GM19099 (cell line): Measurements from ENCODE around the gene ST6GALNAC5.

Experiments
- POLR2A ChIP-seq: IDR thresholded peaks from 3 replicates; pipeline ENCODE4 v1.6.1; 2011; ENCODE audit warnings: low read depth; ENCODE audit not compliant: insufficient read length; ENCODE audit errors: extremely low read depth

ST6GALNAC5 gene

DNA sequence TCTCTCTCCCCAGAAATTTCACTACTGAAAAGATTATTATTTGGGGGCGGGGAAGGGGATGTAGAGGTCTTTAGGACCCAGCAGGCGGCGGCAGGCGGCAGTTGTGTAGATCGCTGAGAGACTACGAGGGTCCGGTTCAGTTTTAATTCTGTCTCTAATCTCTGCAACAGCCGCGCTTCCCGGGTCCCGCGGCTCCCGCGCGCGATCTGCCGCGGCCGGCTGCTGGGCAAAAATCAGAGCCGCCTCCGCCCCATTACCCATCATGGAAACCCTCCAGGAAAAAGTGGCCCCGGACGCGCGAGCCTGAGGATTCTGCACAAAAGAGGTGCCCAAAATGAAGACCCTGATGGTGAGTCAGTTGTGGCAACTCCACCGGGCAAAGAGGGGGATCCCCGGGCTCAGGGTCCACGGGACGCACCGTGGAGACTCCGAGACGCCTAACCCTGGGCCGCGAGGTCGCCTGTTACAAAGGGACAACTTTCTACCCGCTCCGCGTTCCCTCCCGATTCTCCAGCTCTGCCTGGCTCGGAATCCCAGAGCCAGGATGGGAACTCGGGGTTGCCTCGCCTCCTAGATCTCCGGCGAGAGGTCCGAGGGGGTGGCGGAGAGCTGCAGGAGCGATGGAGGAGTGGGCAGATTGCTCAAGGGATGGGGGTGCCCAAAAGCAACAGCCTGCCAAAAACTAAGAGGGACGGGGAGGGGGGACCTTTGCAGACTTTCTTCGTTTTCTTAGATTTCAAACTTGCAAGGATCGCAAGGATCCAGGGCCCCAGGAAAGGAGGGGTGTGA lies at the start of gene ST6GALNAC5:
Gene ST6GALNAC5, plus strand, starts transcription at position 139 of the 789 bp plus-strand sequence.
- no peak for TF ChIP-seq POLR2A

DNA sequence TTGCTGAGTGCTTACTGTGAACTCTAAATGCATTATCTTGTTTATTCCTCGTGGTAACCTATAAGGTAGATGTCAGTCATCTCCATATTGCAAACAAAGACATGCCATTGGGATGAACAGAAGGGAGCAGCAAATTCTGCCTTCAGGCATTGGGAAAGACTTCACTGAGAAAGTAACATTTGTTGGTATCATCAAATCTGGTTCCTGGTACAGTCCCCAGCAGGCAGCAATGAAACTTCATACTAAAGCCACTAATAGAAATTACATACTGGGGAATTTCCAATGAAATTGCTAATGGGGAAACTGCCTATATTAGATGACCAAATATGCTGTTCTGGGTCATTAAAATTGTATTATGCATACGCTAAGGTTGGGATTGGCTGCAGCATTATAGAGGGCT lies 47.3 kb upstream of the ST6GALNAC5 start:
- no peak for TF ChIP-seq POLR2A

DNA sequence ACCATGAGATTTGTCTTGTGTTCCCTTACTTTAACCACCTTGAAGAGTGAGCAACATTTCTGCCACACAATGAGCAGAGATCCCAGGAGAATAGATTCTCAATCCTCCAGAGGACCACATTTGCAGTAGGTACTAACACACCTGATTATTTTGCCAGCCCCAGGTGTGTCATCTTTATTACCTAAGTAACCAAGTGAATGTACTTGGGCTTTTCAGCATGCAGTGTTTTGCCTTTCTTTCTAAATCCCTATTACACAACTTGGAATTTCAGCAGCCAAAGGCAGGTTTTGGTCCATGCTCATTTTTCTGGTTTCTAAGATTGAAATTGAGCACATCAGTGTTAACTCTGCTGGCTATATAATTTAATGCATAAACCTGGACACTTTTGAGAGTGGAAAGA lies 43.2 kb upstream of the ST6GALNAC5 start:
- TF ChIP-seq POLR2A, result no peak

DNA sequence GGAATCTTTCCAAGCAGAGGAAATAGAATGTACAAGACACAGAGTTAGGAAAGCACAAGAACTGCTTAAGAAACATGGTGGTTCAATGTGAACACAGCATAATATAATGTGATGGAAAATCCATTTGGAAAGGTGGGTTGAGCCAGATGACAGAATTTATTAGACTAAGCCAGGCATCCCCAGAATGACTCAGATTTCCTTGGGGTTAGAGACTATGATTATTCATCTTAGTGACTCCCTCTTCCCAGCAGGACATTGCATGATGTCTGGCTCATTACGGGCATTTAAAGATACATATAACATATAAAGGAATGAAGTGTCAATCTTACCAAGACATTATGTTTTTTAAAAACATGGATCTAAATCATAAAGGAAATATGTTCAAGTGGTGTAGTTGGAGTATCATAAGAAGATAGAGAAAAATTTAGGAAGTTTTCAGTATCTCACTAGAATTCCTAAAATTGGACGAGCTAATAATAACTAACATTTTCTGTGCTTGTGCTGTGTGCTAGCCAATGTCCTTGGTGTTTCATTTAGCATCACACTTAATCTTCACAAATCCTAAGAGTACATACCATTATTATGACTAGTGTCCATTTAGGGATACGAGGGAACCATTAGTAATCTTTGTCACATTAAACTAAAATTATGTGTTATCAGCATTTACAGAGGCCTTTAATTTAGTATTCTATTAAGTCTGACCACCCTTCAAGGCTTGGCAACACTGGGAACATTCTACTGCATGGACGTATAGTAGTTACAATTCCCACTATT lies 41.0 kb upstream of the ST6GALNAC5 start:
- no peak for TF ChIP-seq POLR2A

DNA sequence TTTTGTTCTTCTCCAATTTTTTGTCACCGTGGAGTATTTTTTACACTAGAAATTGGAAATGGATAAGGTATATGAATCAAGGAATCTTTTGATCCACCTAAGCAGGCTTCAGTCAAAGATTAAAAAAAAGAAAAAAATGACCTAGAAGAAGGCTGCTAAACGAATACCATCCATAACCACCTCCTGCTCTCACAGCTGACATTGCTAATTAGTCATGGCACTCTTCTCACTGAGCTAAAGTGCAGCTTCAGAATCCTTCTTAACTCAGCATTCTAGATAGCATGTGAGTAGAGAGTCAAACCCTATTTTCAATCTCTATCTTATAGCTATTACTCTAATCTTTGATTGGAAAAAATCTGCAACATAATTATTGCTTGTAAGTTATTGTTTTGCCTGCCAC lies 40.2 kb upstream of the ST6GALNAC5 start:
- no peak for TF ChIP-seq POLR2A

DNA sequence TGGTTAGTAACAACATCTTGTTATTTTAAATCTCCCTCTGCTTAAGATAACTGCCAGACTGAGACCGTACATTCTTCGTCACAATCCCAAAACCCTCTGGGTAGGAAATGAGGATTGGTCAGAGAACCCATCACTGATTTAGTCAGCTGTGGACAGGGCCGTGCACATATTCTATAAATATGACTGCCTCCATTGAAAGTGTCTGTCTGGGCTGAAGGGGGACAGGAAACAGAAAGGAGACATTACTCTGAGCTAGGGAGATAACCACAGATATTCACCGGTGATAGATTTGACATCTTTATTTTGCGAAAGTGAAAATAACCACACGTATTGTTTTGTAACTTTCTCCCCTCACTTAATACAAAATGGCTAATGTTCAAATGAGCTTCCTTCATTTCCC lies 36.9 kb upstream of the ST6GALNAC5 start:
- no peak for TF ChIP-seq POLR2A

DNA sequence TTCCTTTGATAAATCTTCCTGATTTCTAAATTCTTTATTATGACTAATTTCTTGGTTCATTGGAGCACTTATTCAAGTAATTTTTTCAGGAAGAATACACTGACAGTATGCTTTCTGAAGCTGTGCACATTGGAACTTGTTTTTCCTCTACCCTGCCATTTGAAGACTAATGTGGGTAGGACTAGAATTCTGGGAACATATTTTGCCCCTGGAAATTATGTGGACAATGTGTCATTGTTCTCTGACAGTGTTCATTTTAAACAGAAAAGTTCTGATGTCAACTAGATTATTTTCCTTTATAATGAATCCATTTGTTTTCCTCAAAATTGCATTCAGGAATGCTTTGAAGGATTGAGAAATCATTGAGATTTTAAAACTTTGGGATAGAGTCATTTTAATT lies 34.8 kb upstream of the ST6GALNAC5 start:
- TF ChIP-seq POLR2A, result no peak

DNA sequence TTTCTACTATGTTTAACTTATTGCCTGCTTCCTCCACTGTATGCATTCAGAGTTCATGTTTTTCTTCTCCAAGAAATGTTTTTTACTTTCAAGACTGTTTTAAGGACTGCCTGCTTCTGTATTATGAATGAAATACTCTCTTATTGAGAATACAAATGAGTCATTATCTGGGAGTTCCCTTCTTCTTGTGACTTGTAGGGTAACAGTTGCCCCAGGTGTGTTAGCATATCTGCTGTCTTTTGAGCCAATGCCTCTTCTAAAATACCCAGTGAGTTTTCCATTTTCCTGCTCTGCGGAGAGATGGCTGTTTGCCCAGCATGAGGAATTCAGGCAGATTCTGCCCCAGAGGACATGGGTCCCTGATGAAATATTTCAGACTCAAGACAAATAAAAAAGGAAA lies 34.1 kb upstream of the ST6GALNAC5 start:
- no peak for TF ChIP-seq POLR2A

DNA sequence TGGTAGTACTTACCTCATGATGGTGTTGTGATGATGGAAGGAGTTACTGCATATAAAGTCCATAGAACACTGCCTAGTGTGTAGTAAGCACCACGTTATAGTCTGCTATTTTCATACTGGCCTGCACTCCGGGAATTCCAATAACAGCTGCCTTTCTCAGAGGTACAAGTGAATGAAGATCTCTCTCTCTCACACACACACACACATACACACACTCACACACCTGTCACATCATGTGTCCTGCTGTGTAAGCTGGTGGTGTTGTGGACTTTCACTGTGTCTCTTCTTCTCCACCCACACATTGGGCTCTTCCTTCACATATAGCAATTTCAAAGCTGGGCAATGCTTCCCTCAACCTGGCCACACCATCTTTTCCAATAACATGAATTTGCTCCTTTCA lies 33.4 kb upstream of the ST6GALNAC5 start:
- TF ChIP-seq POLR2A, result no peak

DNA sequence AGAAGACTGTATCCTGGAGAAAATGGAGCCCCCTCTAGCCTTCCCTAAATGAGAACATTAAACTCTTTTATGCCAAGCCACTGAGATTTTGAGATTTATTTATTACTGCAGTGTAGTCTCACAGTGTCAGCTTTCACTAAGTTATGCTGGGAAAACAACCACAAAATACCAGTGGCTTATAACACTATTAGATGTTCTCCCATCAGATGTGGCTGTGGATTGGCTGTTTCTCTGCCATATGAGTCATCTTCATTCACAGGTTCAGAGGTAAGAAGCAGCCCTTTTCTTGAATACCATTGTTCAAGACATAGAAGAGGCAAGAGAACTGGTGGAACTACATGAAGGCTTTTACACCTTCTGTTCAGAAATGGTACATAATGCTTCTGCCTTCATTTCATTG lies 32.1 kb upstream of the ST6GALNAC5 start:
- TF ChIP-seq POLR2A, result no peak

DNA sequence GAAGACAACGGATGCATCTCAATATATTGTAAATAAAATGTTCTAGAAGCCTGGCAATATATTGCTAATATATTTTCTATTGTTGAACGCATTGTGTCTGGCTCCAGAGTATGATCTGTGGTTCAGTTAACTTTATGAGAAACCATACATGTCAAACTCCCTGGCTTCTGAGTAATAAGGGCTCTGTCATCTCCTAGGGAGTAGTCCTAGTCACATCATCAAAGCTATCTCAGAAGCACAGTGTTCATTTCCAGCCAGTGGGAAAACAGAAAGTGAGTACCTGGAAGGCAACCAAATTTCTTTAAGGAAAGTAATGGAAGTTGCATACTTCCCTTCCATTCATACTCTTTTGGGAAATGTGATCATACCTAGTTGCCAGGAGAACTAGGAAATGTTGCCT lies 27.0 kb upstream of the ST6GALNAC5 start:
- TF ChIP-seq POLR2A, result no peak

DNA sequence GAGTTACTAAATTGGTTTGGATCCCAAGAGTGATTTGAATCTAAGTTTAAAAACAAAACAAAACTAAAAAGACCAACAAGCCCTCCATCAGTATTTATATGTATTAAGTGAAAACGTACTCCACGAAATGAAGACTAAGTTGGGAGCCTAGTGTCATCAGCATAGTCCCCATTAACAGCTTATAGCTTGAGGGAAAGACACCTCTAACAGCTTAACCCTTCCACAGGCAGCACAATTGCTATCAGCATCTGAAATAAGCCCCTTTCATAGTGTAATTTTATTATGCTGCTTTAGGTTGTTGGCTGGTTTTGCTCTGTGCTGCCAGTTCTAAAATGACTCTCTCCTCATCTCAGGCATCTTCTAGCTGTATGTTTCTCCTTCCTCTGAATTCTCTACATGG lies 25.8 kb upstream of the ST6GALNAC5 start:
- no peak for TF ChIP-seq POLR2A

DNA sequence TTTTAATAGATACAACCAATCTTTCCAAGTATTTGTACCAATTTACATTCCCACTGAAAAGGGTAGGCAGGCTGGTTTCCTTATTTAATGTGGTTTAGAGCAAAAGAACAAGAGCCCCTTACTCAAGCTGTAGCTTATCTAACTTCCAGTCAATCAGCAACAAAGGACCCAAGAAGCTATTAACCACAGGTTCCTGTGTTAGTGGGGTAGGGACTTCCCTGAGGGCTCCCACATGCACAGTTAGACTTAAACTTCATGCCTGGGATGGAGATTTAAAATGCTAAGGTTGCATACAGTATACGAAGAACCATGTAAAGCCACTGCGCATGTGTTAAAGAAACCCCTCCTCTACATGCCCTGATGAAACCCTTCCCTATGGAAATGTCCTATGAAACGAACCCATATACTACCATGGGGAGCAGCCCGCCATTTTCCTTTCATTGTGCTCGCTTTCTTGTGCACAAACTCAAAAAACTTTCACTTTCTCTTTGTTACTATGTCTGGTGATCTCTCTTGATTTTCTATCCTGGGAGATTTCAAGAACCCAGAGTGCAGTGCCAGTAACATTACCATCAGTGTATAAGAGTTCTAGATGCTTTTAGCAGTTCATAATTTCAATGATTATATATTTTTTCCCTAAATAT lies 23.3 kb upstream of the ST6GALNAC5 start:
- no peak for TF ChIP-seq POLR2A

DNA sequence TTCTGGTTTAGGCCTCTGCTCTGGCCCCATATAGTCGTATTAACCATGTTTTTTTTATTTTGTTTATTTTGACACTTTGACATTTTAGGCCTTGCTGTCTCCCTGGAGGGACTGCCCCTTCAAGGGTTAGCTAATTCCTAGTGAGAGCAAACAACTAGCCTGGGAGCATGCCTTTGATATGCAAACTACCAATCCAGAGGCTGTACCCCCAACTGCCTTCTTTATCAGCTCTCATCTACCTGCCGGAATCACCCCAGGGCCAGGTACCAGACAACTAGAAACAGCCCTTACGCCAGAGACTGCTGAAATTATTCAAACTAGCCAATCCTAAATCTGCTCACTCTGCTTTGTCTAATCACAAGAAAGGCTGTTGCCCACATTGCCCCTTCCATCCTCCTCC lies 13.0 kb upstream of the ST6GALNAC5 start:
- no peak for TF ChIP-seq POLR2A

DNA sequence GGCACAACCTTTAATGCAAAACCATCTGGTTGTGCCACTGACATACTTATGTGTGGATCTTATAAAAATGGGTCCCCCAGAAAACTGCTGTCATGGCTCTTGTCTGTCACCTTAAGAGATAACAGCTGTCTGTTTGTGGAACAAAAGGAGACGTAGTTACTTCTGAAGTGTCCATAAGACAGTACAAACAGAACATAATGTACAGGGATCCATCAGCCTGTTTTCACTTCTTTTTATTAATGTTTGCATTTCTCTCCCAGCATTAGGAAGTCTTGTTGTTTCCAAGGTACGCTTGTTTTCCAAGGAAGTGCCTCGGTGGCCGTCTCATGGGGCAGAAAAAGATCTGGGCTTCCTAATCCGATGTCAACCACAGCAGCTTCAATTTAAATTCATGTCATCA lies 11.2 kb upstream of the ST6GALNAC5 start:
- no peak for TF ChIP-seq POLR2A

DNA sequence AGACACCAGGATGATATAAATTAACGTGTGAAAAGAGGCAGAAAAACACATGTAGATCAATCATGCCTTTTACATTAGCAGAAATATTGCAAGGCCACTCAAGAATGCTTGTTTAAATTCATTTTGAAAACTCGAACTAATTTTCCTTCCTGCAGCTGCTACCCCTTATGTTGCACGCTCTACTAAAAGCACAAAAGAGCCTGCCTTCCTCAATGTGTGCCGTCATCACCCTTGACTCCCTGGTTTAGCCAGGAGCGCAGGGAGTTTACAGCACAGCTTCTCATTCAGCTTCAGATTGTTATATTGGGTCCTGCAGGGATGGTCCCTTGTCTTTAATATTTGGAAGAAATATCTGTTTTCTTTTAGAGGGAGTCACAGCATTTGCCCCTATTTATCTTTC lies 10.1 kb upstream of the ST6GALNAC5 start:
- no peak for TF ChIP-seq POLR2A
